Tongue (tissue), 2 donors: ENCODE results near the gene BPIFA3. TPM values are rescaled to one million over a fixed set of nuclear protein-coding genes. Genes with fewer than 3 reads are reported as not detected.

Experiments used
- DNase-seq: peaks from one replicate; pipeline ENCODE4 v3.0.0-alpha.2; 2015
- total RNA-seq: library from RNA; depleted of rRNA; stranded (reverse); fragments of >200 nt; gene quantifications from one replicate; pipeline ENCODE4 v1.2.3, GENCODE V29; 2014

BPIFA3 gene
- total RNA-seq, 1 donor from 2014 or later, result not detected

GRCh38 chr20:33263784-33264183, 46.6 kb downstream of the BPIFA3 start:
- no peak for DNase-seq

- no peak for DNase-seq
Observed at GRCh38 chr20:33267701-33268100, 50.5 kb downstream of the BPIFA3 start.

GRCh38 chr20:33272155-33272873, 55.2 kb downstream of the BPIFA3 start:
- DNase-seq, result no peak

DNA sequence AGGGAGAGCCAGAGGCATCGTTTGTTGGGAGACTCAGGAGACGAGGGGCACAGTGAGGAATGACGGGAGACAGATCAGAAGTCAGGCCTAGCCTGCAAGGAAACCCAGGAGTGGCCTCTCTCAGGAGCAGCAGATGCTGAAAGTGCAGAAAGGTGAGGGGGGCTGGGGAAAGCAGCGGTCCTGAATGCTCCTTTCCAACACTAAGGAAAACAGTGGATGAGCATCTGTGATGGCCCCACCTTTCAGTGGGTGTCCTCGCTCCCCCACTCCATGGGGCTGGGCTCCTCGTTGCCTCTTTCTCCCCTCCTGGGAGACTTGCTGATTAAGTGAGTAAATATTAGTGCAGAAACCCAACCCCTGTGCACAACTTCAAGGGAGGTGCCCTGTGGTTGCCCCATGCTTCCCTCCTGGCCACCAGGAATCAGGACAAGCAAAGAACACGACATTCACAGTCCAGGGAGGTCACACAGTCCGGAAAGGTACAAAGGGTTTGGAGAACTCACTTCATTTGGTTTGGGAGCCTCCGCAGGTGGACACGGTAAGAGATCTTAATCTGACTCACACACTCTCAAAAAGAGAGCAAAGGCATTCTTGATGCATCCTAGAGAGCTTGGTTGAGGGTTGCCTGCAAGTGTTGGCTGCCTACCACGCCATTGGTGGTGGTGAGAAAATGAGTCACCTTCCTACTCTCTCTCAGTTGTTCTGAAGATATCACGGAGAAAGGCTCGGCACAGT, 56.1 kb downstream of the BPIFA3 start:
- no peak for DNase-seq

DNA sequence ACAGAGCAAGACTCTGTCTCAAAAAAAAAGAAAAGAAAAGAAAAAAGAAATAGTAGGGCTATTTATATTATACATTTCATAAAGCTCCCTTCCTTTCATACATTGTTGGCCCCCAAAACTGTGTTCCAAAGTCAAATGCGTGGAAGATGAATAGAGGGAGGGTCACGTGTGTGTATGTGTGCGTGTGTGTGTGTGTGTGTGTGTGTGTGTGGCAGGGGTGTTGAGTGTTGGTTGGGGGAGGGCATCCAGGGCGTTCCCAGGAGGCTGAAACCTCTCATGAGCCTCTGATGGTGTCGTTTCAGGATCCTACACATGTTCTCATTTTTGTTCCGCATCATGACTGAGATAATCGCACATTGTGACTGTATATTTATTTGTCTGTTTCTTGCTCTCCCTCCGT, 58.1 kb downstream of the BPIFA3 start:
- no peak for DNase-seq

DNA sequence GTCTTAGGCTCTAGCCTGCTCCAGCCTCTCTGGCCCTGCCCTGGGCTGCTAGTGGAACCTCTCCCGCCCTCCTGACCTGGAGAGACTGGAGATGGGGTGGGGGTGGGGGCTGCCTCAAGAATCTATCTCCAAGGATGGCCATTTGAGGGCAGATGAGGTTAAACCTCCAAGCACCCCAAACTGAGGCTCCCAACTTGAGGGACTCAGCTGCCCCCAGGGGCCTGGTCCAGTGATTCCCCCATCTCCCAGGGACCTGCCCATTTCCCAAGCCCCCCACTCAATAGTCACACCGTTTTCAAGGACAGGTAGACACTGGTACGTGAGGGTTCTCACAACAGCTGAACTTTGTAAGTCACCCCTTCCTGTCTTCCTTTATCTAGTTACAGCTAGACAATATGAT, 58.7 kb downstream of the BPIFA3 start:
- DNase-seq, result no peak

DNA sequence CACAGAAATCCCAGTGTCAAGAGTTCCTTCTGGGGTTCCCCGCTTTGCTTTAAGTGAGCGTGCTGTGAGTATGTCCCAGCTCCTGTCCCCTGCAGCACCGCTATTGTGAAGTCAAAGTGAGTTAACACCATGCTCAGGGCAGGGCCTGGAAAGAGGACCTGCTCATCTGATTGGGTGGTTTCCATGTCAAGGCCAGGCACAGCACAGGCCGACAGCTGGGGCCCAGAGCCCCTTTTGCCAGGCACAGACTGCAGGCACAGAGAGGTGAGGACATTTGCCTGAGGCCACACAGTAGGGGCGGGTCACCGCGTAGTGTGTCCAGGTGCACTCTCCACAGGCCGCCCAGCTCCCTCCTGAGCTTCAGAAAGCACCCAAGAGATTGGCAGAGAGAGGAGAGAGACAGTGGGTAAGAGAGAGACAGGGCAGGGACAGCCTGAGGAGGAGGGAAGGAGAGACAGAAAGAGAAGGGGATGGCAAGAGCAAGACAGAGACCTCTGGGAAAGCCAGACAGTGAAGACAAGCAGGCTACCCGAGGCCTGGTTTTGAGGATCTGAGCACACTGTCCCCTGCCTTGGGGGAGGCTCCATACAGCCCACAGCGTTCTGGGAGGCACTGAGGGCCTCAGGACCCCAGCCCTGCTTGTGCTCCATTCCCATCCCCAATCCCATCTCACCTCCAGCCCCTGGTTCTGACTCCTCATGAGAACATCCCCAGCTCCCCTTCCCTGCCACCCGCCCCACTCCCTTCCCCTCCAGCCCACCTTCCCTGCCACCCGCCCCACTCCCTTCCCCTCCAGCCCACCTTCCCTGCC, 59.4 kb downstream of the BPIFA3 start:
- no peak for DNase-seq

Other genes starting within 250 kb of the BPIFA3 start
- not detected for gene SUN5, start 212.9 kb upstream of the BPIFA3 start, total RNA-seq
- 54.9 TPM for gene BPIFB2, start 209.6 kb upstream of the BPIFA3 start, total RNA-seq
- gene BPIFB6, start 185.7 kb upstream of the BPIFA3 start, total RNA-seq, result not detected
- 11.3 TPM for gene BPIFB3, start 163.4 kb upstream of the BPIFA3 start, total RNA-seq
- 0.62 TPM for gene BPIFB4, start 137.7 kb upstream of the BPIFA3 start, total RNA-seq
- gene BPIFA2, start 49.2 kb upstream of the BPIFA3 start, total RNA-seq, result not detected
- 109 TPM for gene BPIFA1, start 18.6 kb downstream of the BPIFA3 start, total RNA-seq
- gene BPIFB1, start 65.9 kb downstream of the BPIFA3 start, total RNA-seq, result 158 TPM
- gene CDK5RAP1, start 184.2 kb downstream of the BPIFA3 start, total RNA-seq, result 24.3 TPM
- gene SNTA1, start 226.4 kb downstream of the BPIFA3 start, total RNA-seq, result 98.3 TPM